HG03097 (cell line): ENCODE measurements around the gene OPALIN.
"Not testable (repeated sequence)": the region's sequence is repeated elsewhere in the genome, so short reads cannot be mapped to it uniquely, and the experiment has no call there.

ENCODE experiments used
- ATAC-seq: cut with Tn5 transposase; IDR thresholded peaks from one replicate; pipeline ENCODE4 v1.9.1; 2021; ENCODE audit not compliant: unreplicated experiment, low FRiP score

Gene OPALIN

GRCh38 chr10:96309628-96310320 lies 49.0 kb downstream of the OPALIN start:
- ATAC-seq = no peak

- not testable (repeated sequence) for ATAC-seq
These were observed 49.9 kb downstream of the OPALIN start for GRCh38 chr10:96308854-96309253.

GRCh38 chr10:96306516-96306915 lies 52.3 kb downstream of the OPALIN start:
- peak; percentile 55 for ATAC-seq

- no peak for ATAC-seq
These were observed 53.8 kb downstream of the OPALIN start for GRCh38 chr10:96305019-96305418.

GRCh38 chr10:96304230-96304629 lies 54.6 kb downstream of the OPALIN start, which contains the start of gene DNTT:
Gene DNTT (plus strand): TSS chr10:96304434. CDS start chr10:96304498, 64 bp downstream.
- no peak for ATAC-seq

GRCh38 chr10:96301616-96302015 lies 57.2 kb downstream of the OPALIN start:
- ATAC-seq = no peak

- ATAC-seq = no peak
These were observed 59.4 kb downstream of the OPALIN start for GRCh38 chr10:96299383-96299782.

GRCh38 chr10:96298362-96298761 lies 60.4 kb downstream of the OPALIN start:
- ATAC-seq = no peak

GRCh38 chr10:96297486-96297885 lies 61.3 kb downstream of the OPALIN start:
- no peak for ATAC-seq

- no peak for ATAC-seq
These were observed 63.3 kb downstream of the OPALIN start for GRCh38 chr10:96295475-96295874.
